Testis (tissue), 2 donors: ENCODE measurements around the gene PDGFD.

Source experiments
- POLR2A ChIP-seq: fragments of 450-650 bp; IDR thresholded peaks from one replicate; pipeline ENCODE4 v1.6.1; 2017; ENCODE audit warnings: antibody characterized with exemption, mild to moderate bottlenecking, moderate library complexity
- TF ChIP-seq, protein P1 (sequence below), 3 experiments: fragments of 450-650 bp in 2 of 3; fragments of 200-600 bp in 1 of 3; sonication (generic) in 1 of 3; IDR thresholded peaks; one replicate each; pipeline ENCODE4 v1.5.1; 2016 to 2019; ENCODE audit warnings: antibody characterized with exemption in 3 of 3, mild to moderate bottlenecking in 2 of 3, moderate library complexity in 1 of 3

- TF ChIP-seq, protein P1, sequence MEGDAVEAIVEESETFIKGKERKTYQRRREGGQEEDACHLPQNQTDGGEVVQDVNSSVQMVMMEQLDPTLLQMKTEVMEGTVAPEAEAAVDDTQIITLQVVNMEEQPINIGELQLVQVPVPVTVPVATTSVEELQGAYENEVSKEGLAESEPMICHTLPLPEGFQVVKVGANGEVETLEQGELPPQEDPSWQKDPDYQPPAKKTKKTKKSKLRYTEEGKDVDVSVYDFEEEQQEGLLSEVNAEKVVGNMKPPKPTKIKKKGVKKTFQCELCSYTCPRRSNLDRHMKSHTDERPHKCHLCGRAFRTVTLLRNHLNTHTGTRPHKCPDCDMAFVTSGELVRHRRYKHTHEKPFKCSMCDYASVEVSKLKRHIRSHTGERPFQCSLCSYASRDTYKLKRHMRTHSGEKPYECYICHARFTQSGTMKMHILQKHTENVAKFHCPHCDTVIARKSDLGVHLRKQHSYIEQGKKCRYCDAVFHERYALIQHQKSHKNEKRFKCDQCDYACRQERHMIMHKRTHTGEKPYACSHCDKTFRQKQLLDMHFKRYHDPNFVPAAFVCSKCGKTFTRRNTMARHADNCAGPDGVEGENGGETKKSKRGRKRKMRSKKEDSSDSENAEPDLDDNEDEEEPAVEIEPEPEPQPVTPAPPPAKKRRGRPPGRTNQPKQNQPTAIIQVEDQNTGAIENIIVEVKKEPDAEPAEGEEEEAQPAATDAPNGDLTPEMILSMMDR (IDR thresholded peaks at IDR 0.05) = no peak
- no peak for TF ChIP-seq POLR2A
These were observed 33.8 kb downstream of the PDGFD start for GRCh38 chr11:104130161-104130560.
